HepG2 (cell line): ENCODE data around the gene GMEB2. TPM values are rescaled to one million over a fixed set of nuclear protein-coding genes. Genes with fewer than 3 reads are reported as not detected.

Experiments used
- CREM ChIP-seq, 2 experiments: sonication (generic) in 1 of 2; formaldehyde crosslinking in 1 of 2; IDR thresholded peaks; 2 replicates each; pipeline versions ENCODE4 v1.4.0 to v1.6.1; 2016 to 2020; ENCODE audit warnings: antibody characterized with exemption in 1 of 2, mild to moderate bottlenecking in 1 of 2, missing genetic modification reagents in 1 of 2
- HOXA3 ChIP-seq: sonication (generic); formaldehyde crosslinking; IDR thresholded peaks from 2 replicates; pipeline ENCODE4 v1.5.0; 2020; ENCODE audit warnings: missing genetic modification reagents
- HOXA9 ChIP-seq: sonication (generic); formaldehyde crosslinking; IDR thresholded peaks from 2 replicates; pipeline ENCODE4 v1.8.1; 2022; ENCODE audit warnings: missing genetic modification reagents, mild to moderate bottlenecking, moderate library complexity, borderline replicate concordance
- MAFK ChIP-seq, 2 experiments: IDR thresholded peaks in 1 of 2; conservative IDR thresholded peaks in 1 of 2; 2 replicates each; pipeline ENCODE4 v1.6.1; 2011; ENCODE audit warnings: improper control_type of control experiment in 2 of 2, low read length in 2 of 2
- PRMT3 ChIP-seq: sonication (generic); formaldehyde crosslinking; IDR thresholded peaks from 2 replicates; pipeline ENCODE4 v1.8.1; 2022; ENCODE audit warnings: low read depth, mild to moderate bottlenecking, moderate library complexity, missing genetic modification reagents, borderline replicate concordance
- ZBTB21 ChIP-seq: sonication (generic); formaldehyde crosslinking; IDR thresholded peaks from 2 replicates; pipeline ENCODE4 v1.4.0; 2020; ENCODE audit warnings: missing genetic modification reagents
- ZNF274 ChIP-seq: sonication (generic); formaldehyde crosslinking; IDR thresholded peaks from 2 replicates; pipeline ENCODE4 v1.5.1; 2020; ENCODE audit warnings: mild to moderate bottlenecking, missing genetic modification reagents
- ZNF337 ChIP-seq: sonication (generic); formaldehyde crosslinking; IDR thresholded peaks from 2 replicates; pipeline ENCODE4 v1.5.1; 2020; ENCODE audit warnings: missing genetic modification reagents, low read depth, mild to moderate bottlenecking, borderline replicate concordance
- ZNF83 ChIP-seq: sonication (generic); formaldehyde crosslinking; IDR thresholded peaks from 2 replicates; pipeline ENCODE4 v1.4.0; 2020; ENCODE audit warnings: missing genetic modification reagents, mild to moderate bottlenecking, borderline replicate concordance
- ZSCAN30 ChIP-seq: sonication (generic); formaldehyde crosslinking; IDR thresholded peaks from 2 replicates; pipeline ENCODE4 v1.5.0; 2020; ENCODE audit warnings: mild to moderate bottlenecking, missing genetic modification reagents
- polyA plus RNA-seq, 8 experiments: library from polyadenylated mRNA; depleted of rRNA in 3 of 8; stranded (reverse) in 7 of 8; unstranded in 1 of 8; fragments of >200 nt; fragmentation: Illumina TruSeq in 4 of 8; extraction: Trizol in 4 of 8; gene quantifications; 2 replicates each; pipeline versions ENCODE4 v1.2.1 to v1.2.3, GENCODE V29; 2011 to 2016; ENCODE audit warnings: low read depth in 4 of 8, missing spikeins in 1 of 8, mixed read lengths in 1 of 8; ENCODE audit not compliant: insufficient read depth in 1 of 8
- total RNA-seq, 5 experiments: library from RNA; depleted of rRNA; stranded (reverse); fragments of >200 nt; fragmentation: Illumina TruSeq; extraction: Trizol; gene quantifications; 2 replicates each; pipeline ENCODE4 v1.2.3, GENCODE V29; 2016; ENCODE audit warnings: low read depth in 1 of 5
- TF ChIP-seq, protein P1 (sequence below): sonication (generic); formaldehyde crosslinking; IDR thresholded peaks from 2 replicates; pipeline ENCODE4 v1.4.0; 2020; ENCODE audit warnings: missing genetic modification reagents
- TF ChIP-seq, protein P2 (sequence below): sonication (generic); formaldehyde crosslinking; IDR thresholded peaks from 2 replicates; pipeline ENCODE4 v1.9.0; 2021; ENCODE audit warnings: mild to moderate bottlenecking, missing genetic modification reagents
- TF ChIP-seq, protein P3 (sequence below): sonication (generic); formaldehyde crosslinking; conservative IDR thresholded peaks from 2 replicates; pipeline ENCODE4 v1.4.0; 2020; ENCODE audit warnings: mild to moderate bottlenecking, missing genetic modification reagents, moderate library complexity

GMEB2 gene
- total and polyA plus RNA-seq, 2 of the 13 experiments (the other 11 are each of a cell fraction or from before 2014, with no cell fraction given) = 10.6 to 12.4 TPM

DNA sequence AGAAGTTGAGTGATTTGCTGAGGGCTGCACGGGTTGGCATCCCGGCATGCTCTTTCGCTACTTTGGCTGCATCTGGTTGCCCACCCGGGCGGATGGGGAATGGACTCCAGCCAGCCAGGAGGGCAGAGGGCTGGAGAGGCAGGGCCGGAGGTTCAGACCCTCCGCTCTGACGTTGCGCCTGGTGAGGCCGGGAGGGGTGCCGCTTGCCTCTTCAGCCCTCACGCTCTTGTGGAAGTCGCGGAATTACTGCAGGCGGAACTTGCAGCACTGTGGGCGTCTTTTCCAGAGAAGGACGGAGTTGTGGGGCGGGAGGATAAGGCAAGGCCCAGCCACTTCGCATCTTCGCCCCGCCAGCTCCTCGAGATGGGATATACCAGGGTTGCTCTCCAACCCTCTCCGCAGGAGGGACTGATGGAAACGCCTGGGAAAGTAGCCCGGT, 31.9 kb upstream of the GMEB2 start (continued):
- TF ChIP-seq, protein P1, sequence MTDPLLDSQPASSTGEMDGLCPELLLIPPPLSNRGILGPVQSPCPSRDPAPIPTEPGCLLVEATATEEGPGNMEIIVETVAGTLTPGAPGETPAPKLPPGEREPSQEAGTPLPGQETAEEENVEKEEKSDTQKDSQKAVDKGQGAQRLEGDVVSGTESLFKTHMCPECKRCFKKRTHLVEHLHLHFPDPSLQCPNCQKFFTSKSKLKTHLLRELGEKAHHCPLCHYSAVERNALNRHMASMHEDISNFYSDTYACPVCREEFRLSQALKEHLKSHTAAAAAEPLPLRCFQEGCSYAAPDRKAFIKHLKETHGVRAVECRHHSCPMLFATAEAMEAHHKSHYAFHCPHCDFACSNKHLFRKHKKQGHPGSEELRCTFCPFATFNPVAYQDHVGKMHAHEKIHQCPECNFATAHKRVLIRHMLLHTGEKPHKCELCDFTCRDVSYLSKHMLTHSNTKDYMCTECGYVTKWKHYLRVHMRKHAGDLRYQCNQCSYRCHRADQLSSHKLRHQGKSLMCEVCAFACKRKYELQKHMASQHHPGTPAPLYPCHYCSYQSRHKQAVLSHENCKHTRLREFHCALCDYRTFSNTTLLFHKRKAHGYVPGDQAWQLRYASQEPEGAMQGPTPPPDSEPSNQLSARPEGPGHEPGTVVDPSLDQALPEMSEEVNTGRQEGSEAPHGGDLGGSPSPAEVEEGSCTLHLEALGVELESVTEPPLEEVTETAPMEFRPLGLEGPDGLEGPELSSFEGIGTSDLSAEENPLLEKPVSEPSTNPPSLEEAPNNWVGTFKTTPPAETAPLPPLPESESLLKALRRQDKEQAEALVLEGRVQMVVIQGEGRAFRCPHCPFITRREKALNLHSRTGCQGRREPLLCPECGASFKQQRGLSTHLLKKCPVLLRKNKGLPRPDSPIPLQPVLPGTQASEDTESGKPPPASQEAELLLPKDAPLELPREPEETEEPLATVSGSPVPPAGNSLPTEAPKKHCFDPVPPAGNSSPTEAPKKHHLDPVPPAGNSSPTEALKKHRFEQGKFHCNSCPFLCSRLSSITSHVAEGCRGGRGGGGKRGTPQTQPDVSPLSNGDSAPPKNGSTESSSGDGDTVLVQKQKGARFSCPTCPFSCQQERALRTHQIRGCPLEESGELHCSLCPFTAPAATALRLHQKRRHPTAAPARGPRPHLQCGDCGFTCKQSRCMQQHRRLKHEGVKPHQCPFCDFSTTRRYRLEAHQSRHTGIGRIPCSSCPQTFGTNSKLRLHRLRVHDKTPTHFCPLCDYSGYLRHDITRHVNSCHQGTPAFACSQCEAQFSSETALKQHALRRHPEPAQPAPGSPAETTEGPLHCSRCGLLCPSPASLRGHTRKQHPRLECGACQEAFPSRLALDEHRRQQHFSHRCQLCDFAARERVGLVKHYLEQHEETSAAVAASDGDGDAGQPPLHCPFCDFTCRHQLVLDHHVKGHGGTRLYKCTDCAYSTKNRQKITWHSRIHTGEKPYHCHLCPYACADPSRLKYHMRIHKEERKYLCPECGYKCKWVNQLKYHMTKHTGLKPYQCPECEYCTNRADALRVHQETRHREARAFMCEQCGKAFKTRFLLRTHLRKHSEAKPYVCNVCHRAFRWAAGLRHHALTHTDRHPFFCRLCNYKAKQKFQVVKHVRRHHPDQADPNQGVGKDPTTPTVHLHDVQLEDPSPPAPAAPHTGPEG = no peak
- TF ChIP-seq, protein P2, sequence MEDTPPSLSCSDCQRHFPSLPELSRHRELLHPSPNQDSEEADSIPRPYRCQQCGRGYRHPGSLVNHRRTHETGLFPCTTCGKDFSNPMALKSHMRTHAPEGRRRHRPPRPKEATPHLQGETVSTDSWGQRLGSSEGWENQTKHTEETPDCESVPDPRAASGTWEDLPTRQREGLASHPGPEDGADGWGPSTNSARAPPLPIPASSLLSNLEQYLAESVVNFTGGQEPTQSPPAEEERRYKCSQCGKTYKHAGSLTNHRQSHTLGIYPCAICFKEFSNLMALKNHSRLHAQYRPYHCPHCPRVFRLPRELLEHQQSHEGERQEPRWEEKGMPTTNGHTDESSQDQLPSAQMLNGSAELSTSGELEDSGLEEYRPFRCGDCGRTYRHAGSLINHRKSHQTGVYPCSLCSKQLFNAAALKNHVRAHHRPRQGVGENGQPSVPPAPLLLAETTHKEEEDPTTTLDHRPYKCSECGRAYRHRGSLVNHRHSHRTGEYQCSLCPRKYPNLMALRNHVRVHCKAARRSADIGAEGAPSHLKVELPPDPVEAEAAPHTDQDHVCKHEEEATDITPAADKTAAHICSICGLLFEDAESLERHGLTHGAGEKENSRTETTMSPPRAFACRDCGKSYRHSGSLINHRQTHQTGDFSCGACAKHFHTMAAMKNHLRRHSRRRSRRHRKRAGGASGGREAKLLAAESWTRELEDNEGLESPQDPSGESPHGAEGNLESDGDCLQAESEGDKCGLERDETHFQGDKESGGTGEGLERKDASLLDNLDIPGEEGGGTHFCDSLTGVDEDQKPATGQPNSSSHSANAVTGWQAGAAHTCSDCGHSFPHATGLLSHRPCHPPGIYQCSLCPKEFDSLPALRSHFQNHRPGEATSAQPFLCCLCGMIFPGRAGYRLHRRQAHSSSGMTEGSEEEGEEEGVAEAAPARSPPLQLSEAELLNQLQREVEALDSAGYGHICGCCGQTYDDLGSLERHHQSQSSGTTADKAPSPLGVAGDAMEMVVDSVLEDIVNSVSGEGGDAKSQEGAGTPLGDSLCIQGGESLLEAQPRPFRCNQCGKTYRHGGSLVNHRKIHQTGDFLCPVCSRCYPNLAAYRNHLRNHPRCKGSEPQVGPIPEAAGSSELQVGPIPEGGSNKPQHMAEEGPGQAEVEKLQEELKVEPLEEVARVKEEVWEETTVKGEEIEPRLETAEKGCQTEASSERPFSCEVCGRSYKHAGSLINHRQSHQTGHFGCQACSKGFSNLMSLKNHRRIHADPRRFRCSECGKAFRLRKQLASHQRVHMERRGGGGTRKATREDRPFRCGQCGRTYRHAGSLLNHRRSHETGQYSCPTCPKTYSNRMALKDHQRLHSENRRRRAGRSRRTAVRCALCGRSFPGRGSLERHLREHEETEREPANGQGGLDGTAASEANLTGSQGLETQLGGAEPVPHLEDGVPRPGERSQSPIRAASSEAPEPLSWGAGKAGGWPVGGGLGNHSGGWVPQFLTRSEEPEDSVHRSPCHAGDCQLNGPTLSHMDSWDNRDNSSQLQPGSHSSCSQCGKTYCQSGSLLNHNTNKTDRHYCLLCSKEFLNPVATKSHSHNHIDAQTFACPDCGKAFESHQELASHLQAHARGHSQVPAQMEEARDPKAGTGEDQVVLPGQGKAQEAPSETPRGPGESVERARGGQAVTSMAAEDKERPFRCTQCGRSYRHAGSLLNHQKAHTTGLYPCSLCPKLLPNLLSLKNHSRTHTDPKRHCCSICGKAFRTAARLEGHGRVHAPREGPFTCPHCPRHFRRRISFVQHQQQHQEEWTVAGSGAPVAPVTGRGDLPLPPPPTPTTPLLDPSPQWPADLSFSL = no peak
- no peak for TF ChIP-seq ZNF274 (CRISPR knock-in tag)
- 0 out of 2 replicates have a peak, but pooled peaks have one; percentile 20 for TF ChIP-seq PRMT3 (CRISPR knock-in tag)
- no peak for TF ChIP-seq ZNF337
- no peak for TF ChIP-seq HOXA3
- no peak for TF ChIP-seq MAFK (conservative IDR thresholded peaks at IDR 0.05 in 1 of 2, IDR thresholded peaks at IDR 0.05 in 1 of 2; ENCODE audit: low read length in 2 of 2)
- no peak for TF ChIP-seq CREM (IDR thresholded peaks at IDR 0.05)
- TF ChIP-seq CREM (CRISPR knock-in tag; IDR thresholded peaks at IDR 0.05) = 0 out of 2 replicates have a peak, but pooled peaks have one; percentile 3
- no peak for TF ChIP-seq HOXA9
- peak; percentile 44; the same call in 1 of the 2 replicates for TF ChIP-seq ZNF83 (CRISPR knock-in tag)
- TF ChIP-seq ZSCAN30 (CRISPR knock-in tag) = no peak
- TF ChIP-seq ZBTB21 = no peak
- TF ChIP-seq, protein P3, sequence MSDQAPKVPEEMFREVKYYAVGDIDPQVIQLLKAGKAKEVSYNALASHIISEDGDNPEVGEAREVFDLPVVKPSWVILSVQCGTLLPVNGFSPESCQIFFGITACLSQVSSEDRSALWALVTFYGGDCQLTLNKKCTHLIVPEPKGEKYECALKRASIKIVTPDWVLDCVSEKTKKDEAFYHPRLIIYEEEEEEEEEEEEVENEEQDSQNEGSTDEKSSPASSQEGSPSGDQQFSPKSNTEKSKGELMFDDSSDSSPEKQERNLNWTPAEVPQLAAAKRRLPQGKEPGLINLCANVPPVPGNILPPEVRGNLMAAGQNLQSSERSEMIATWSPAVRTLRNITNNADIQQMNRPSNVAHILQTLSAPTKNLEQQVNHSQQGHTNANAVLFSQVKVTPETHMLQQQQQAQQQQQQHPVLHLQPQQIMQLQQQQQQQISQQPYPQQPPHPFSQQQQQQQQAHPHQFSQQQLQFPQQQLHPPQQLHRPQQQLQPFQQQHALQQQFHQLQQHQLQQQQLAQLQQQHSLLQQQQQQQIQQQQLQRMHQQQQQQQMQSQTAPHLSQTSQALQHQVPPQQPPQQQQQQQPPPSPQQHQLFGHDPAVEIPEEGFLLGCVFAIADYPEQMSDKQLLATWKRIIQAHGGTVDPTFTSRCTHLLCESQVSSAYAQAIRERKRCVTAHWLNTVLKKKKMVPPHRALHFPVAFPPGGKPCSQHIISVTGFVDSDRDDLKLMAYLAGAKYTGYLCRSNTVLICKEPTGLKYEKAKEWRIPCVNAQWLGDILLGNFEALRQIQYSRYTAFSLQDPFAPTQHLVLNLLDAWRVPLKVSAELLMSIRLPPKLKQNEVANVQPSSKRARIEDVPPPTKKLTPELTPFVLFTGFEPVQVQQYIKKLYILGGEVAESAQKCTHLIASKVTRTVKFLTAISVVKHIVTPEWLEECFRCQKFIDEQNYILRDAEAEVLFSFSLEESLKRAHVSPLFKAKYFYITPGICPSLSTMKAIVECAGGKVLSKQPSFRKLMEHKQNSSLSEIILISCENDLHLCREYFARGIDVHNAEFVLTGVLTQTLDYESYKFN (CRISPR knock-in tag) = no peak; the same call in 1 of the 2 replicates
